GM04504 (cell line): Measurements from ENCODE around the gene LILRB1.
"Not testable (repeated sequence)": the region's sequence is repeated elsewhere in the genome, so short reads cannot be mapped to it uniquely, and the experiment has no call there.

Experiments
- DNase-seq: peaks from one replicate; pipeline ENCODE4 v3.0.0-alpha.2; 2012; ENCODE audit warnings: low read depth

The LILRB1 gene

GRCh38 chr19:54662730-54663129, 32.4 kb downstream of the LILRB1 start, which contains the start of gene LILRB4:
TSS of gene LILRB4 (plus strand) at chr19:54662985. CDS start at chr19:54663034, 49 bp downstream.
- DNase-seq, result no peak

- no peak for DNase-seq
These were observed 35.2 kb downstream of the LILRB1 start for GRCh38 chr19:54665530-54665929.

- DNase-seq, result no peak
These were observed 36.9 kb downstream of the LILRB1 start for GRCh38 chr19:54667217-54667616.

- no peak for DNase-seq
These were observed 38.1 kb downstream of the LILRB1 start for GRCh38 chr19:54668353-54668752.

- no peak for DNase-seq
These were observed 40.5 kb downstream of the LILRB1 start for GRCh38 chr19:54670576-54671357.

- DNase-seq, result no peak
These were observed 42.9 kb downstream of the LILRB1 start for GRCh38 chr19:54673222-54673621.

- no peak for DNase-seq
These were observed 43.8 kb downstream of the LILRB1 start for GRCh38 chr19:54674021-54674617.

GRCh38 chr19:54676210-54676834, 46.0 kb downstream of the LILRB1 start:
- DNase-seq, result peak; percentile 4

- DNase-seq, result no peak
These were observed 46.9 kb downstream of the LILRB1 start for GRCh38 chr19:54677217-54677616.

GRCh38 chr19:54681596-54681995, 51.3 kb downstream of the LILRB1 start:
- not testable (repeated sequence) for DNase-seq

GRCh38 chr19:54682306-54682856, 52.1 kb downstream of the LILRB1 start:
- DNase-seq, result no peak

GRCh38 chr19:54684527-54684926, 54.2 kb downstream of the LILRB1 start:
- no peak for DNase-seq
